GM23338 (cell line): ENCODE measurements around the gene SLC25A30. TPM values are rescaled to one million over a fixed set of nuclear protein-coding genes. Genes with fewer than 3 reads are reported as not detected.

Source experiments
- ATAC-seq: fragments of 200-7000 bp; cut with Tn5 transposase; 3 replicates; pipeline ENCODE4 v1.9.1; 2020
- DNase-seq: peaks from one replicate; pipeline ENCODE4 v3.0.0-alpha.2; 2015; ENCODE audit warnings: low spot score
- H2AFZ ChIP-seq: fragments of 200-600 bp; sonication (generic); 2 replicates; pipeline ENCODE4 v1.8.0; 2016; ENCODE audit warnings: antibody characterized with exemption, mild to moderate bottlenecking, moderate library complexity
- H3F3A ChIP-seq: fragments of 200-600 bp; sonication (generic); replicated peaks from 2 replicates; pipeline ENCODE4 v1.8.0; 2017; ENCODE audit warnings: antibody characterized with exemption, mixed run types, low read depth
- H3K27ac ChIP-seq: fragments of 200-600 bp; sonication (generic); 2 replicates; pipeline ENCODE4 v1.6.1; 2016; ENCODE audit warnings: low read depth
- H3K27me3 ChIP-seq: fragments of 200-600 bp; sonication (generic); 2 replicates; pipeline ENCODE4 v1.8.0; 2016; ENCODE audit warnings: mild to moderate bottlenecking, mixed run types, moderate library complexity; ENCODE audit not compliant: insufficient read depth
- H3K36me3 ChIP-seq: fragments of 200-600 bp; sonication (generic); 2 replicates; pipeline ENCODE4 v1.8.0; 2016; ENCODE audit warnings: mild to moderate bottlenecking; ENCODE audit not compliant: insufficient read depth
- H3K4me1 ChIP-seq: fragments of 200-600 bp; sonication (generic); 2 replicates; pipeline ENCODE4 v1.8.0; 2016; ENCODE audit warnings: mild to moderate bottlenecking, moderate library complexity; ENCODE audit not compliant: insufficient read depth
- H3K4me2 ChIP-seq: fragments of 200-600 bp; sonication (generic); 2 replicates; pipeline ENCODE4 v1.7.1; 2017; ENCODE audit warnings: mixed run types
- H3K4me3 ChIP-seq: fragments of 200-600 bp; sonication (generic); 2 replicates; pipeline ENCODE4 v1.6.1; 2016; ENCODE audit warnings: mixed run types
- H3K79me2 ChIP-seq: fragments of 200-600 bp; sonication (generic); replicated peaks from 2 replicates; pipeline ENCODE4 v1.8.0; 2017; ENCODE audit warnings: mild to moderate bottlenecking; ENCODE audit not compliant: insufficient read depth
- H3K9me2 ChIP-seq: fragments of 200-600 bp; sonication (generic); 2 replicates; pipeline ENCODE4 v1.8.0; 2017; ENCODE audit not compliant: insufficient read depth
- H4K20me1 ChIP-seq: fragments of 200-600 bp; sonication (generic); replicated peaks from 2 replicates; pipeline ENCODE4 v1.8.0; 2017; ENCODE audit warnings: mild to moderate bottlenecking; ENCODE audit not compliant: insufficient read depth
- H3K27ac Mint-ChIP-seq: 2 replicates; pipeline ENCODE4 v1.8.0; 2020; ENCODE audit warnings: inconsistent platforms, mild to moderate bottlenecking, moderate library complexity, mixed read lengths
- H3K27me3 Mint-ChIP-seq: 3 replicates; pipeline ENCODE4 v1.8.0; 2022; ENCODE audit warnings: low read depth, mild to moderate bottlenecking, moderate library complexity, mixed read lengths, inconsistent platforms; ENCODE audit not compliant: insufficient read depth, poor library complexity
- H3K36me3 Mint-ChIP-seq: 3 replicates; pipeline ENCODE4 v1.8.0; 2021; ENCODE audit warnings: low read depth, mild to moderate bottlenecking, inconsistent platforms, moderate library complexity, mixed read lengths
- H3K4me1 Mint-ChIP-seq: 3 replicates; pipeline ENCODE4 v1.8.0; 2020; ENCODE audit warnings: mild to moderate bottlenecking, inconsistent platforms, mixed read lengths
- H3K4me3 Mint-ChIP-seq: 3 replicates; pipeline ENCODE4 v1.8.0; 2021; ENCODE audit warnings: moderate library complexity, mild to moderate bottlenecking, inconsistent platforms, mixed read lengths
- H3K9me3 Mint-ChIP-seq: 3 replicates; pipeline ENCODE4 v1.8.0; 2020; ENCODE audit warnings: moderate library complexity, mild to moderate bottlenecking, inconsistent platforms, mixed read lengths
- CREB1 ChIP-seq: fragments of 250-450 bp; sonication (Bioruptor Pico); IDR thresholded peaks from 2 replicates; pipeline ENCODE4 v1.5.0; 2020; ENCODE audit warnings: low read depth, mild to moderate bottlenecking, moderate library complexity
- CTCF ChIP-seq, 2 experiments: fragments of 200-600 bp in 1 of 2; sonication (generic) in 1 of 2; conservative IDR thresholded peaks; 2 replicates each; pipeline versions ENCODE4 v1.5.1 to v1.6.1; 2016 to 2017; ENCODE audit warnings: antibody characterized with exemption in 2 of 2, low read depth in 2 of 2, mild to moderate bottlenecking in 2 of 2, moderate library complexity in 1 of 2
- ETS1 ChIP-seq: IDR thresholded peaks from 2 replicates; pipeline ENCODE4 v1.6.1; 2016; ENCODE audit warnings: antibody characterized with exemption
- EZH2 ChIP-seq: fragments of 200-600 bp; sonication (generic); IDR thresholded peaks from one replicate; pipeline ENCODE4 v1.8.0; 2017; ENCODE audit warnings: antibody characterized with exemption, mild to moderate bottlenecking, low read depth; ENCODE audit not compliant: unreplicated experiment
- EZH2phosphoT487 ChIP-seq: fragments of 200-600 bp; sonication (generic); IDR thresholded peaks from one replicate; pipeline ENCODE4 v1.8.1; 2018; ENCODE audit warnings: antibody characterized with exemption; ENCODE audit not compliant: unreplicated experiment
- JUNB ChIP-seq: IDR thresholded peaks from one replicate; pipeline ENCODE4 v1.6.1; 2016; ENCODE audit warnings: antibody characterized with exemption; ENCODE audit not compliant: unreplicated experiment
- NANOG ChIP-seq: IDR thresholded peaks from 2 replicates; pipeline ENCODE4 v1.6.1; 2016; ENCODE audit warnings: antibody characterized with exemption, borderline replicate concordance
- POLR2AphosphoS5 ChIP-seq: IDR thresholded peaks from 2 replicates; pipeline ENCODE4 v1.6.1; 2016; ENCODE audit warnings: antibody characterized with exemption, low read depth
- REST ChIP-seq: IDR thresholded peaks from one replicate; pipeline ENCODE4 v1.6.1; 2018; ENCODE audit warnings: antibody characterized with exemption; ENCODE audit not compliant: unreplicated experiment
- STAT1 ChIP-seq: IDR thresholded peaks from one replicate; pipeline ENCODE4 v1.6.1; 2016; ENCODE audit warnings: antibody characterized with exemption; ENCODE audit not compliant: unreplicated experiment
- ZNF114 ChIP-seq: fragments of 250-450 bp; sonication (Bioruptor Pico); IDR thresholded peaks from 2 replicates; pipeline ENCODE4 v1.5.0; 2020; ENCODE audit warnings: mild to moderate bottlenecking, moderate library complexity
- ZNF331 ChIP-seq: fragments of 250-450 bp; sonication (Bioruptor Pico); IDR thresholded peaks from 2 replicates; pipeline ENCODE4 v1.5.0; 2020; ENCODE audit warnings: low read depth, mild to moderate bottlenecking, moderate library complexity
- ZNF462 ChIP-seq: fragments of 250-450 bp; sonication (Bioruptor Pico); IDR thresholded peaks from 2 replicates; pipeline ENCODE4 v1.5.0; 2020; ENCODE audit warnings: mild to moderate bottlenecking, moderate library complexity
- polyA plus RNA-seq: library from polyadenylated mRNA; unstranded; fragments of >200 nt; fragmentation: Nextera tagmentation; extraction: Ambion mirVana; gene quantifications from 2 replicates; pipeline ENCODE4 v1.2.1, GENCODE V29; 2016
- total RNA-seq: library from RNA; depleted of rRNA; stranded (reverse); fragments of >200 nt; shearing (Covaris generic); gene quantifications from 2 replicates; pipeline ENCODE4 v1.2.3, GENCODE V29; 2014

SLC25A30 gene
- total and polyA plus RNA-seq, 2 experiments from 2014 or later, result 2.0 to 7.5 TPM

GRCh38 chr13:45419945-45420344 lies 1.8 kb upstream of the SLC25A30 start:
- no peaks in the 10 kb centered on the region for H3K79me2 ChIP-seq
- H3K36me3 ChIP-seq, result no peaks in the 10 kb centered on the region
- no peak overlapping the region for H3K4me3 Mint-ChIP-seq
- no peak overlapping the region for H3K4me3 ChIP-seq
- H3K27me3 Mint-ChIP-seq, result peaks cover 16% of the 10 kb centered on the region
- no peaks in the 10 kb centered on the region; the same call in 1 of the 2 replicates for H4K20me1 ChIP-seq
- ATAC-seq (no peak), DNase-seq (no peak)
- no peak overlapping the region for H3K27ac Mint-ChIP-seq
- no peak overlapping the region for H2AFZ ChIP-seq
- H3K27ac ChIP-seq, result no peak overlapping the region
- H3K4me1 ChIP-seq, result no peaks in the 10 kb centered on the region
- no peaks in the 10 kb centered on the region for H3K9me3 Mint-ChIP-seq
- H3K4me1 Mint-ChIP-seq, result peaks cover 8% of the 10 kb centered on the region; the same call in 1 of the 3 replicates
- TF ChIP-seq REST (no peak), NANOG (no peak), ZNF114 (no peak), CREB1 (CRISPR knock-in tag) (no peak), ZNF462 (CRISPR knock-in tag) (no peak), POLR2AphosphoS5 (no peak), STAT1 (no peak), JUNB (no peak), ZNF331 (no peak), ETS1 (no peak), EZH2phosphoT487 (no peak), EZH2 (no peak), CTCF (conservative IDR thresholded peaks at IDR 0.05; ENCODE audit: low read depth in 2 of 2) (no peak)
- H3F3A ChIP-seq, result peaks cover 20% of the 10 kb centered on the region; the same call in 1 of the 2 replicates
- H3K36me3 Mint-ChIP-seq, result no peaks in the 10 kb centered on the region
- no peak overlapping the region for H3K4me2 ChIP-seq
- H3K27me3 ChIP-seq, result peaks cover 11% of the 10 kb centered on the region
- no peaks in the 10 kb centered on the region for H3K9me2 ChIP-seq
